IMR-90 (cell line): ENCODE results near the gene LRIT1. TPM values are rescaled to one million over a fixed set of nuclear protein-coding genes. Genes with fewer than 3 reads are reported as not detected.

Experiments
- ATAC-seq: fragments of 200-7000 bp; cut with Tn5 transposase; 2 replicates; pipeline ENCODE4 v1.9.1; 2020; ENCODE audit warnings: low read depth, mild to moderate bottlenecking, moderate library complexity
- BruUV-seq: library from RNA; stranded (reverse); fragments of 400-500 nt; replicated peaks from 2 replicates; lab custom pipeline; 2021; lab: Mats Ljungman, UMichigan
- CTCF ChIA-PET: fragments of 300-600 bp; formaldehyde crosslinking; extraction: SDS; loops from one replicate; lab custom pipeline; 2021; ENCODE audit warnings: antibody characterized with exemption; lab: Yijun Ruan, JAX
- POLR2A ChIA-PET: fragments of 300-600 bp; sonication (Branson Sonifier 250); formaldehyde crosslinking; loops from one replicate; lab custom pipeline; 2022; ENCODE audit warnings: antibody characterized with exemption; ENCODE audit not compliant: unreplicated experiment; lab: Charles Lee
- DNase-seq: peaks from one replicate; pipeline ENCODE4 v3.0.0; 2013
- H2AFZ ChIP-seq: replicated peaks from 2 replicates; pipeline ENCODE3; 2013; ENCODE audit warnings: low read length, mild to moderate bottlenecking; ENCODE audit not compliant: poor library complexity
- H2AK5ac ChIP-seq: 2 replicates; pipeline ENCODE4 v1.6.1; 2013; ENCODE audit warnings: low read depth, low read length, inconsistent platforms
- H2AK9ac ChIP-seq: replicated peaks from 2 replicates; pipeline ENCODE3; 2013; ENCODE audit warnings: mild to moderate bottlenecking, low read depth, low read length, moderate library complexity; ENCODE audit not compliant: poor library complexity
- H2BK120ac ChIP-seq: 2 replicates; pipeline ENCODE4 v1.6.1; 2013; ENCODE audit warnings: low read depth, low read length, inconsistent platforms
- H2BK15ac ChIP-seq: 3 replicates; pipeline ENCODE4 v1.6.1; 2013; ENCODE audit warnings: low read depth, low read length, inconsistent platforms
- H2BK20ac ChIP-seq: 2 replicates; pipeline ENCODE4 v1.6.1; 2013; ENCODE audit warnings: low read depth, mild to moderate bottlenecking, inconsistent platforms, low read length, moderate library complexity
- H2BK5ac ChIP-seq: 2 replicates; pipeline ENCODE4 v1.6.1; 2013; ENCODE audit warnings: mild to moderate bottlenecking, low read depth, low read length, inconsistent platforms; ENCODE audit not compliant: poor library complexity, severe bottlenecking
- H3K14ac ChIP-seq: replicated peaks from 2 replicates; pipeline ENCODE4 v1.6.1; 2013; ENCODE audit warnings: low read depth, low read length, inconsistent platforms
- H3K18ac ChIP-seq: 2 replicates; pipeline ENCODE4 v1.6.1; 2013; ENCODE audit warnings: low read depth, low read length, control low read depth
- H3K23ac ChIP-seq: 2 replicates; pipeline ENCODE4 v1.6.1; 2013; ENCODE audit warnings: low read depth, low read length, inconsistent platforms
- H3K27ac ChIP-seq: 2 replicates; pipeline ENCODE4 v1.5.1; 2013; ENCODE audit warnings: mild to moderate bottlenecking, control low read depth, low read length; ENCODE audit not compliant: insufficient read depth
- H3K27me3 ChIP-seq: 2 replicates; pipeline ENCODE4 v1.6.1; 2013; ENCODE audit warnings: low read length; ENCODE audit not compliant: control insufficient read depth, insufficient read depth
- H3K36me3 ChIP-seq: 2 replicates; pipeline ENCODE4 v1.6.1; 2013; ENCODE audit warnings: low read length, mixed read lengths; ENCODE audit not compliant: control insufficient read depth, insufficient read depth
- H3K4ac ChIP-seq: 2 replicates; pipeline ENCODE4 v1.6.1; 2013; ENCODE audit warnings: low read depth, low read length, inconsistent platforms
- H3K4me1 ChIP-seq: 2 replicates; pipeline ENCODE4 v1.6.1; 2013; ENCODE audit warnings: low read length, mixed read lengths; ENCODE audit not compliant: control insufficient read depth, insufficient read depth
- H3K4me2 ChIP-seq: 2 replicates; pipeline ENCODE4 v1.6.1; 2013; ENCODE audit warnings: low read depth, mild to moderate bottlenecking, control low read depth, low read length, moderate library complexity
- H3K4me3 ChIP-seq: 2 replicates; pipeline ENCODE4 v1.5.1; 2013; ENCODE audit warnings: low read depth, mild to moderate bottlenecking, control low read depth, low read length, moderate library complexity; ENCODE audit not compliant: insufficient read depth
- H3K56ac ChIP-seq: 2 replicates; pipeline ENCODE4 v1.6.1; 2013; ENCODE audit warnings: low read length, inconsistent platforms; ENCODE audit not compliant: insufficient read depth; ENCODE audit errors: extremely low read depth
- H3K79me1 ChIP-seq, 2 experiments: 2 replicates each; pipeline ENCODE4 v1.6.1; 2013; ENCODE audit warnings: low read length in 2 of 2, inconsistent platforms in 1 of 2, low read depth in 1 of 2
- H3K9ac ChIP-seq: 2 replicates; pipeline ENCODE4 v1.6.1; 2013; ENCODE audit warnings: low read depth, low read length, control low read depth
- H3K9me1 ChIP-seq: 2 replicates; pipeline ENCODE4 v1.6.1; 2013; ENCODE audit warnings: low read length, inconsistent platforms; ENCODE audit not compliant: insufficient read depth
- H3K9me3 ChIP-seq: 2 replicates; pipeline ENCODE4 v1.6.1; 2013; ENCODE audit warnings: low read length; ENCODE audit not compliant: control insufficient read depth, insufficient read depth
- H4K20me1 ChIP-seq: 2 replicates; pipeline ENCODE4 v1.6.1; 2013; ENCODE audit warnings: low read length, inconsistent platforms; ENCODE audit not compliant: insufficient read depth
- H4K5ac ChIP-seq: 2 replicates; pipeline ENCODE4 v1.6.1; 2013; ENCODE audit warnings: mild to moderate bottlenecking, low read depth, low read length, control low read depth
- H4K8ac ChIP-seq, 2 experiments: 2 replicates each; pipeline ENCODE4 v1.6.1; 2013; ENCODE audit warnings: low read depth in 2 of 2, low read length in 2 of 2, control low read depth in 1 of 2, inconsistent platforms in 1 of 2
- H4K91ac ChIP-seq: 2 replicates; pipeline ENCODE4 v1.6.1; 2013; ENCODE audit warnings: low read depth, low read length, inconsistent platforms; ENCODE audit not compliant: insufficient read depth
- BHLHE40 ChIP-seq: fragments of 150-350 bp; IDR thresholded peaks from 2 replicates; pipeline ENCODE4 v1.6.1; 2016; ENCODE audit warnings: mild to moderate bottlenecking, low read depth, low read length
- CHD1 ChIP-seq: IDR thresholded peaks from 2 replicates; pipeline ENCODE4 v1.6.1; 2012; ENCODE audit warnings: low read depth, low read length, improper control_type of control experiment
- CTCF ChIP-seq: conservative IDR thresholded peaks from 2 replicates; pipeline ENCODE4 v1.5.1; 2012; ENCODE audit warnings: mild to moderate bottlenecking, low read depth, low read length, improper control_type of control experiment
- FOS ChIP-seq: fragments of 150-350 bp; IDR thresholded peaks from 2 replicates; pipeline ENCODE4 v1.6.1; 2016; ENCODE audit warnings: low read depth, low read length
- MAFK ChIP-seq: IDR thresholded peaks from 2 replicates; pipeline ENCODE4 v1.6.1; 2012; ENCODE audit warnings: low read depth, low read length, improper control_type of control experiment
- MAZ ChIP-seq: IDR thresholded peaks from 2 replicates; pipeline ENCODE4 v1.6.1; 2012; ENCODE audit warnings: low read depth, mild to moderate bottlenecking, low read length, improper control_type of control experiment, moderate library complexity, borderline replicate concordance
- MXI1 ChIP-seq: IDR thresholded peaks from 2 replicates; pipeline ENCODE4 v1.6.1; 2012; ENCODE audit warnings: low read depth, mild to moderate bottlenecking, low read length, moderate library complexity, borderline replicate concordance
- NFE2L2 ChIP-seq: fragments of 150-350 bp; IDR thresholded peaks from 2 replicates; pipeline ENCODE4 v1.6.1; 2016; ENCODE audit warnings: low read depth, mild to moderate bottlenecking, low read length
- POLR2A ChIP-seq: IDR thresholded peaks from 2 replicates; pipeline ENCODE4 v1.6.1; 2012; ENCODE audit warnings: mild to moderate bottlenecking, low read depth, low read length
- RAD21 ChIP-seq: IDR thresholded peaks from 2 replicates; pipeline ENCODE4 v1.6.1; 2012; ENCODE audit warnings: low read length, improper control_type of control experiment
- RCOR1 ChIP-seq: IDR thresholded peaks from 2 replicates; pipeline ENCODE4 v1.6.1; 2012; ENCODE audit warnings: mild to moderate bottlenecking, low read length, improper control_type of control experiment; ENCODE audit not compliant: insufficient replicate concordance
- SMC3 ChIP-seq: fragments of 150-350 bp; IDR thresholded peaks from 2 replicates; pipeline ENCODE4 v1.6.1; 2016; ENCODE audit warnings: low read depth, mild to moderate bottlenecking, antibody characterized with exemption, low read length, moderate library complexity
- WGBS, 2 experiments: methylation state at CpG; one replicate each; pipeline versions ENCODE4 v1.1.5 to v1.1.7; 2013; ENCODE audit warnings: missing lambda C conversion rate in 2 of 2; ENCODE audit not compliant: insufficient read length in 1 of 2; ENCODE audit errors: extremely low coverage in 2 of 2; 5-methylcytosine and 5-hydroxymethylcytosine counted together
- dilution Hi-C: fragments of 300-500 bp; cut with HindIII; formaldehyde crosslinking; loops from one replicate; pipeline ENCODE4 v1.14.3; 2018; ENCODE audit warnings: low sequenced_read_pairs; ENCODE audit not compliant: unreplicated experiment
- in situ Hi-C: fragments of 300-500 bp; cut with MboI; formaldehyde crosslinking; loops from 3 replicates; pipeline ENCODE4 v1.14.3; 2019; ENCODE audit warnings: low sequenced_read_pairs, inconsistent platforms, mixed read lengths
- intact Hi-C: fragments of 100-400 bp; cut with micrococcal nuclease; formaldehyde crosslinking; loops from 2 replicates; pipeline ENCODE4 v1.10.0; 2022
- polyA plus RNA-seq, 3 experiments: library from polyadenylated mRNA; depleted of rRNA; stranded (reverse); fragments of >200 nt; gene quantifications; 2 replicates each; pipeline ENCODE4 v1.2.3, GENCODE V29; 2012; ENCODE audit warnings: low replicate concordance in 1 of 3
- total RNA-seq: library from RNA; depleted of rRNA; stranded (reverse); fragments of >200 nt; gene quantifications from 2 replicates; pipeline ENCODE4 v1.2.3, GENCODE V29; 2012

Gene LRIT1
- total and polyA plus RNA-seq, 2 of the 4 experiments (the other 2 are of a cell fraction) = not detected

- H3K27me3 ChIP-seq = peaks cover 7% of the 10 kb centered on the region; the same call in 1 of the 2 replicates
- ATAC-seq (no peak), DNase-seq (no peak)
- TF ChIP-seq NFE2L2 = no peak
- TF ChIP-seq BHLHE40 = no peak
- TF ChIP-seq RAD21 = no peak
- no peak for TF ChIP-seq CHD1
- no peak for TF ChIP-seq FOS
- no peak for TF ChIP-seq POLR2A
- no peak for TF ChIP-seq MXI1
- no peak for TF ChIP-seq MAFK
- TF ChIP-seq MAZ = no peak
- no peak for TF ChIP-seq SMC3
- TF ChIP-seq CTCF = no peak
- no peak for TF ChIP-seq RCOR1
- no peak overlapping the region for H2BK5ac ChIP-seq
- no peak overlapping the region for H4K91ac ChIP-seq
- intact Hi-C loops = no loop called here
- no peak overlapping the region for H4K8ac ChIP-seq
- no peak overlapping the region for H3K23ac ChIP-seq
- no peaks in the 10 kb centered on the region for H3K36me3 ChIP-seq
- H2AK9ac ChIP-seq = no peak overlapping the region
- no TSS peak for BruUV-seq
- H2BK20ac ChIP-seq = no peak overlapping the region
- no peaks in the 10 kb centered on the region for H3K4me1 ChIP-seq
- H3K56ac ChIP-seq = no peak overlapping the region
- H3K9me3 ChIP-seq = no peaks in the 10 kb centered on the region
- H3K27ac ChIP-seq = no peak overlapping the region
- H3K9ac ChIP-seq = no peak overlapping the region
- H2BK15ac ChIP-seq = no peak overlapping the region
- no peak overlapping the region for H3K4me3 ChIP-seq
- no CpG with 5 or more reads among the region's 1 CpG for WGBS, 2 experiments
- in situ Hi-C loops = no loop called here
- dilution Hi-C loops = no loop called here
- no peaks in the 10 kb centered on the region; the same call in 1 of the 2 replicates for H4K20me1 ChIP-seq
- no peak overlapping the region for H3K14ac ChIP-seq
- H3K79me1 ChIP-seq = no peaks in the 10 kb centered on the region
- no peak overlapping the region for H2BK120ac ChIP-seq
- CTCF ChIA-PET = no interaction called here
- POLR2A ChIA-PET = no interaction called here
- H3K18ac ChIP-seq = no peak overlapping the region
- no peak overlapping the region for H2AK5ac ChIP-seq
- H4K5ac ChIP-seq = no peak overlapping the region
- no peak overlapping the region for H3K4ac ChIP-seq
- H2AFZ ChIP-seq = no peak overlapping the region
- no peak overlapping the region for H3K4me2 ChIP-seq
- H3K9me1 ChIP-seq = no peaks in the 10 kb centered on the region
Observed at GRCh38 chr10:84230359-84230758, 11.0 kb downstream of the LRIT1 start.
